Measurements from ENCODE around the gene ISL1.

GRCh38 chr5:51347157-51347556 lies 36.1 kb upstream of the ISL1 start:
- TF ChIP-seq CTCF (IDR thresholded peaks at IDR 0.05; ENCODE audit: borderline replicate concordance, extremely low read depth, low read length, poor library complexity, severe bottlenecking), result no peak
- no peak for TF ChIP-seq EZH2 (IDR thresholded peaks at IDR 0.05; ENCODE audit: borderline replicate concordance, low read depth, low read length, severe bottlenecking)

All from DND-41 (cell line).